Measurements from ENCODE around the gene CACNA2D2.

CACNA2D2 gene

DNA sequence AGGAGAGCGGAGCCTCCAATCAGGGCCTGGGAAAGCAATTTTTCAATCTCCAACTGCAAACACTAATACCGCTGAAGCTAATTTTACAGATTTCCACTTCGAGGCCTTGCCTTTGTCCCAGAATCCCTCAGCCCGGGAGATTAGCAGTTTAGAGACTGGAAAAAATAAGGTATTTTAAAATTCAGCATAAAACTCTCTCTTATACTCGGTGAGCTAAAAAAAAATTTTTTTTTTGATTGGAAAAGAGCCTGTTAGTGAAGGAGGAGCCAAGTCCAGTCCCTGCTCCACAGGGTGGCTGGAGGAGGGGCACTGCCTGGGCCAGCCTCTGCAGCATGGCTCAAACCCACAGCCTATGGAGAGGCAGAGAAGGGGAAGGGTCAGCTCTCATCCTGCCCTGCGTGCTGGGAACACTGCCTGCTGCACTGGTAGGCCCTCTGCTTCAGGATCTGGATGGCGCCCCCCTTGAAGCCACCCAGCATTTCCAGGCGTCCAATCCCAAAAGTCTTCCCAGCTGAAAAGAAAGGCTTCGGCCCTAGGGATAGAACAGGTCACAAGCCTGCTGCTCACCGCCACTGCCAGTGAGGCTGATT, 48.9 kb downstream of the CACNA2D2 start:
- DNase-seq = no peak

DNA sequence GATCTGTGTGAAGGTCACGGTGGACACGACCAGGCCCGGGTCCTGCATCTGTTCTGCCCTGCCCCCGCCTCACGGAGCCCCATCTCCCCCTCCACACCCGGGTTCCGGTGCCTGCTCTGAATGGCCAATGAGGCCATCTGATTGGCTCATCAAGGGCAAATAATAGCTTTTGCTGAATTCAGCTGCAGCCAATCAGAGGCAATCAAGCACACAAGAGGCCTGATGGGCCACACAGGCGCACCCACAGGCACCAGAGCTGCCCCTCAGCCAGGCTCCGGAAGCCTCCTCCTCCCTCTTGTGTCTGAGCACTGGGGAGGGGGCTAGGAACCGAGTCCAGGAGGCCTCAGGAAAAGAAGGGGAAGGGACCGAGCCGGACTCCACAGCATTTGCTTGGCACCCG, 49.5 kb downstream of the CACNA2D2 start:
- DNase-seq = no peak

DNA sequence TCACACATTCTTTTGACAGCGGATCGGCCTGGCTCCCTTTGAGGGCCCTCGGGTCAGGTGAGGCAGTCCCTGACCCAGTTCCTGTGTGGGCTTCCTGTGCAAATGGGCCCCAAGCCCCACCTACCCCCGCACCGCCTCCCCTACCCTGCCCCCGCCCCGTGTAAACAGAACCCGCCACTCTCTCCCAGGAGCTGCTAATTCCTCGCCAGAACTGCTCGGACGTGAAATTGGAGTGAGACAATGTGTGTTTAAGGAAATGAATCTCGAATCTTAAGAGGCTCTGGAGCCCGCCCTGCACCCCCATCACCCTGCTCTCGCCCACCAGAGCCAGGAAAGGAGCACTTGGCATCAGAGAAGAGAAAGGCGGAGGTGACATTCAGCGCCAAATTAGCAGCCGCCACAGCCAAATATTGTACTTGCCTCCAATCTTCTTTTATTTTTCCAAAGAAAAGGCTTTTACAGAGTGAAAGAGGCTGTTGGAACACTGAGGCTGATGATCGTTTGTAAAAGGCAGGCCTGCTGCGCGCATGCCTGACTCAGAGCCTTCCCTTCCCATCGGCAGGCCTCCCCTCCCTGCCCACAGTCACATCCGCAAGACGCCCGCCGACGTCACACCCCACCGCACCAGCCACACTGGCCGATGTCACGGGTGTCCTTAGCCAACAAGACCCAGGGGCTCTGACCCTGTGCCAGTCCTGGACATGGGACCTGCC, 53.1 kb downstream of the CACNA2D2 start:
- peak; percentile 53 to 56 for DNase-seq

DNA sequence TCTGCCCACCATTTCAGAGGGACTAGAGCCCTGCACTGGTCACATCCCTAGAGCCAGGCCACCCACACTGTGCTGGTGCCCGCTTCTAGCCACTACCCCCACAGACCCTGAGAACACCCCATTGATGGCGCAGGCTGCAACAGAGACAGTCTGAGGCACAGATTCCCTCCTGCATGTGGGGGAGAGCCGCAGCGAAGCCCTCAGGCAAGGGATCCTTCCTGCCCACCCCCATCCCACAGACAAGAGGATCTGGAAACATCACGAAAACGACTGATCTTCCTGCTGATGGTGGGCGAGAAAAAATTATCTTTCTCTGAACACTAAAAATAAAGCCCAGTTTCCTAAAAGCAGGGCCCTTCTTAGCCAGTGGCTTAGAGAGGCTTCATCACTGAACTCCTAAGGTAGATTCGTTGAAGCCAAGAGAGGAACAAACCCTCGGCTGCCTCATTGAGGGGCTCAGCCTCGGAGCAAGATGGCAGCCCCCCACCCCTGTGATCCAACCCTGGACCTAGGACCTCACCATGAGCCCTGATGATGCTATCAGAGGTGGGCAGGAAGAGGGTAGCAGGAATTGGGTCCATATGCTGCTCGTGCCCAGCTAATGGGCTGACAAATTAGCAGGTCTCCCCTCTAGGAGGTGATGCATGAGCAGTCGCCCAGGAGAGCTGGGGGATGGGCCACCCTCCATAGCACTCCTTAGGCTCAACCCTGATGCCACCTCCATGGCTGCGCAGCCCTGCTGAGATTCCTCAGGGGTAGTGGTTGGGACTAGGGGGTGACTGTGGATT, 54.5 kb downstream of the CACNA2D2 start:
- no peak for DNase-seq

- DNase-seq = no peak
These were observed 56.1 kb downstream of the CACNA2D2 start for GRCh38 chr3:50447290-50447840.

GRCh38 chr3:50445919-50446318, 57.5 kb downstream of the CACNA2D2 start:
- DNase-seq = no peak

DNA sequence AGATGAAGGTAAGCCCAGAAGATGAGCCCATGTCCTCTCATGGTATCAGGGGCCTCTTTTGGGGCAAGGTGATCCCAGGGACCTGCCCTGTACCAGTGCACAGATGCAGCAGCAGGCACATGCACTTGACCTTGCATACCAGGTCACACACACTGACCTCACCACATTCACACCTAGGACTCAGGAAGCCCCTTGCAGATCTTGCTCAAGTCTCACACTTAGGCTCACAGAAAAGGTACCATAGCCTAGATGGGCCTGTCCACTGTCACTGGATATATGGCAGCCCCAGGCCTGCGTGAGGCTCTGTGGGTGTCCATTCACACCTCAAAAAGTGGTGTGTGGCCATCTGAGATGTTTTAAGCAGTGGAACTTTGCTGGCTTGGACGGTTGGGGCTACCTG, 58.7 kb downstream of the CACNA2D2 start:
- DNase-seq = no peak

- no peak for DNase-seq
These were observed 59.2 kb downstream of the CACNA2D2 start for GRCh38 chr3:50444213-50444612.

DNA sequence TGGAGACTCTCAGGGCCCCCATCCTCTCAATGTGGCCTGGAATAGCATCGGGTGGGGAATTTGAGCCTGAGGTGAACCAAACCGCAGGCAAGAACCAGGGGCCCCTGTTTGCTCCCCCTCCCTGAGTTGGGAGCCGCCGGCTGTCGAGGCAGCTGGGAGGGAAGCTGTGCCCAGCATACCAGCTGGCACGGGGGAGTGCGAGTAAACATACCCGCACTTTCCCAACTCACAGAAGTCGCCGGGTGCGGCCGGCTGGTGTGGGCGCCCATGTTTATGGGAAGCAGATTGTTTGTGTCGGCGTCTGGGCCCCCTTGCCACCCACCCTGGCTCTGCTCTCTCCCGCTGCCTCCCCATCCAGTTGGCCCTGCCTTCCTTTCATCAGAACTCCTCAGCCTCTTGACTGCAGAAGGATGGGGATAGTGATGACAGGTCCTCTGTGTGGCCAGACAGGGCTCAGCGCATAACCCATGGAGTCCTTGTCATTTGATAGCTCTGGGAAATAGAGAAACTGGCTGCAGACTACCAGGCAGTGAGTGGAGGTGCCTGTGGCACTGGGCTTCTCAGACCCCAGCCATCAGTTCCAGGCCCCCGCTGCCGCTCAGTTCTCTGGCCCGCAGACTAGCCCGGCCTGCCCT, 60.4 kb downstream of the CACNA2D2 start:
- no peak for DNase-seq

GRCh38 chr3:50441424-50442217, 61.8 kb downstream of the CACNA2D2 start:
- no peak for DNase-seq

GRCh38 chr3:50436114-50436674, 67.2 kb downstream of the CACNA2D2 start:
- DNase-seq = peak; percentile 57 to 72

- DNase-seq = no peak
These were observed 67.9 kb downstream of the CACNA2D2 start for GRCh38 chr3:50435371-50436113.

DNA sequence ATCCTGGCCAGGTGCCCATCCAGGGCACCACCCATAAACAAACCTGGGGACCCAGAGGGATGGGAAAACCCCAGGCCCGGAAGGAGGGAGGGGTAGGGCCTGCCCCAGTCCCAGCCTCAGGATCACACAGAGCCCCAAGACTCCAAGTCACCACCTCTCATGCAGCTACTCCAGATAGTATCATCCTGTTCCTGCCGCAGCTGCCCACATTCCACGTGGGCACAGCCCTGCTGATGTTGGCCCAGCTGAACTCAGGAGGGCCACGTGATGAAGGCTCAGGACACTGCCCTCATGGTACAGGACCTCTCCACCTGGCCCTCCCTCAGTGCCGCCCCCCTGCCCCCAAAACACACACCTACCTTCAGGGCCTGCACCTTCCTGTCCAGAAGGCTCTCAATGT, 69.5 kb downstream of the CACNA2D2 start:
- no peak for DNase-seq

DNA sequence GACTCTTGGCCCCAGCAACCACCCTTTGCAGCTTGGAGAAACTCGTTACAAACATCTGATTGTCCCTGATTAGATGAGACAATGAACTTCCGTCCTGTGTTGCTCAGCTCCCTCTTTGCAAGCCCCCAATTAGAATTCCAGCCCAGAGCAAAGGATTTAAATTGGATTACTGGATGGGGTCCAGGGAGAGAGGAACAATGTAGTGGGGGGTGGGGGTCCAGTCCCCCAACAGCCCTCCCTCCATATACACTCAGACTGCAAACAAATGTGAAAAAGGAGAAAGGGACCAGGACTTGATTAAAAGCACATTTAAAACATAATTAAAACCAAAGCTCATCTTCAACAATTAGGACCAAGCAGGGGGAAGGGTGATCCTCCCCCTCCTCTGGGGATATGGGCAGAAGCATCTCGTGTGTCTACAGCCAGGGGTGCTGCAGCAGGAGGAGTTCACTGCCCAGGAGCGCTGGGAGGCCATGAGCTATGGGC, 72.4 kb downstream of the CACNA2D2 start:
- DNase-seq = no peak

DNA sequence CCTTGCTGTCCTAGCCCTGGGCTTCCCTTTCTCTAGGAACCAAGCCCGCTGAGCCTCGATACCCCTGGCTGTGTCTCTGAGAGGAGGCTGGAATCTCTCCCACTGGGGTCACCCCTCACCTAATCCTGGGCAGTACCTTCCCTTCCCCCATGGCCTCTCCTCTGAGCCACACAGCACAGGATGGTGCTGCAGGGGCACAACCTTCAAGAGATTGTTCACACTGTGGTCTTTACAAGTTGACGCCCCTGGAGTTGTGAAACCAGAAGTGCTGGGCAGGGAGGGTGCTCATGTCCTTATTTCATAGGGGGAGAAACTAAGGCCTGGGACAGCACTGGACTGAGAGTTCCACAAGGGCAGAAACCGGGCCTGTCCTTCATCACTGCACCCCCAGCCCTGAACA, 73.2 kb downstream of the CACNA2D2 start:
- no peak for DNase-seq

DNA sequence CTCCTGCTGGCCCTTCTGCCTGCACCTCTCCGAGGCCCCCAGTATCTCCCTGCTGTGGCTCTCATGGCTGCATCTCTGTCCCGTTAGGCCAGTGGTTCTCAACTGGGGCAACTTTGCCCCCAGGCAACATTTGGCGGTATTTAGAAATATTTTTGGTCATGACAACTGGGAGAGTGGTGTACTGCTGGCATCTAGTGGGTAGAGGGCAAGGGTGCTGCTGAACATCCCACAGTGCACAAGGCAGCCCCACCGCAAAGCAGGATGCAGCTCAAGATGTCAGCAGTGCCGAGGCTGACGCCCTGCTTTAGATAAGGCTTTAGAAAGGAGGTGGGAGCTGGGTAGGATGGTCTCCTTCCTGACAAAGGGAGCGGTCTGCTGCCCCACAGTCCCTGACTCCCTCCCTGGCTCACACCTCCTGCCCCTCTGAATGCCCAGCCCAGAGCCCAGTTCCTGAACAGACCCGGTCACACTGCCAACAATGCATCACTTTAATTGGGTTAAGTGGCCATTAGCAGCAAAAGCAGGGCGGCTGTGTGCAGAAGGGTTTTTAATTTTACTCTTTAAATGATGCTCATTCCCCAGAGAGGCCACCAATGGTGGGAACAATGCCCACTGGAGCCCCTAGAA, 75.3 kb downstream of the CACNA2D2 start:
- DNase-seq = no peak

DNA sequence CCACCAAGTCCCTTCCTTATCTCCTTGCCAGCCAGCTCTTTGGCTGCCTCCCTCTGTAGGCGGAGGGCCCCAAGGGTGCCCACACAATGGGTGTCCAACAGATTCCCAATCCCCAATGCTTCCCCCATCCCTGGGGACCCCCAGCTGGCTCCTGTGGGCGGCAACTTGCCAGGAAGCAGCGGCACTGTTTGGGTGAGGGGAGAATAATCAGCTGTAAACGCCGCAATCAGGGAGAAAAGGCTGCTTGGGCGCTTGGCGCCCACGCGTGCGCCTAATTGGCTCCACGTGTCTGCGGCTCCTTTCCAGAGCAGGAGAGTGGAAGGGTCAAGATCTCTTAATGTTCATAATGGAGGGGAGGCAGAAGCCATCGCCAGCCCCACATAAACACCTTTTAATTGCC, 76.2 kb downstream of the CACNA2D2 start:
- no peak for DNase-seq

DNA sequence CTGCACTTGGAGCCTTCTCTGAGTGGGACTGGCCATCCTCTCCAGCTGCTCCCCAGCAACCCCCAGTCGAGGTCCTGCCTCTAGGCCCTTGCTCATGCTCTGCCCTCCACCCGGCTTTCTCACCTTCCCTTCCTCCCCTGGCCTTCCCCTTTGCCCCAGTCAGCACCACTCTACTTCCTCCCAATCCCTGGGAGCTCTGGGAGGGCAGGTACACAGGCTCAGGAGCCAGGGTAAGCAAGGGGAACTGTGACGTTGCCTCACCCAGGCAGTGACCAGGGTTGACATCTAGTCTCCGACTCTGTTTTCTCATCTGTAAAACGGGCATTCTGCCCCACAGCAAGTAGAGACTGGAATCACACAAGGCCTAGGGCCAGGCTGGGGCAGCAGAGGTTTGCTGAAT, 77.5 kb downstream of the CACNA2D2 start:
- DNase-seq = no peak

- DNase-seq = no peak
These were observed 79.9 kb downstream of the CACNA2D2 start for GRCh38 chr3:50423543-50423942.

DNA sequence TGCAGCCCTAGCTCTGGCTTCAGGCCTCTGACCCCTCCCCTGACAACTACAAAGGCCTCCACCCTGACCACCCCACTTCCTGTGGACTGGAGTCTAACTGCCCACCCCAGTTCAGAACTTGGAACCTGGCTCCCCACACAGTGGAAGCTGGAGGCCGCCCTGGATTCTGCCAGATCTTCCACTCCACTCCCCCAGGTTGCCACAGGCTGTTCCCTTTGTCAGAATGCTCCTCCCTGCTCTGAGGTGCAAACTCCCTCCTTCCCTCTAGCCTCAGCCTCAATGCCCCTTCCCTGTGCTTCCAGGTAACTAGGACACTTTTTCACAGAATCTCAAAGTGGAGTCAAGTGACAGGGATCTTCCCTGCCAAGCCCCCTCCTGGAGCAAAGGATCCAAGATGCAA, 81.3 kb downstream of the CACNA2D2 start:
- DNase-seq = no peak

Measured in activated CD4-positive, alpha-beta T cell treated with anti-CD3 and anti-CD28 coated beads for 4 hours (primary cell).